SK-N-SH (cell line): Measurements from ENCODE around the gene TMCO4. TPM values are rescaled to one million over a fixed set of nuclear protein-coding genes. Genes with fewer than 3 reads are reported as not detected.

Experiments
- polyA plus RNA-seq, 3 experiments: library from polyadenylated mRNA; depleted of rRNA; stranded (reverse); fragments of >200 nt; gene quantifications; 2 replicates each; pipeline ENCODE4 v1.2.3, GENCODE V29; 2012

TMCO4 gene
- polyA plus RNA-seq, 1 of the 3 experiments (the other 2 are of a cell fraction): 4.2 TPM

Other genes starting within 250 kb of the TMCO4 start
- gene NBL1, start 155.6 kb downstream of the TMCO4 start, polyA plus RNA-seq (2012; rRNA removed): 34.9 and 36.1 TPM in 2 replicates
- gene HTR6, start 135.0 kb downstream of the TMCO4 start, polyA plus RNA-seq (2012; rRNA removed): 0.05 and 0.10 TPM in 2 replicates
- not detected in 2 replicates for gene RNF186, start 15.4 kb upstream of the TMCO4 start, polyA plus RNA-seq (2012; rRNA removed)
- 2.6 and 3.3 TPM in 2 replicates for gene OTUD3, start 82.5 kb upstream of the TMCO4 start, polyA plus RNA-seq (2012; rRNA removed)
- gene PLA2G2E, start 123.7 kb upstream of the TMCO4 start, polyA plus RNA-seq (2012; rRNA removed): not detected in 2 replicates
- gene PLA2G2A, start 179.7 kb upstream of the TMCO4 start, polyA plus RNA-seq (2012; rRNA removed): not detected in 2 replicates